ENCODE data around the gene SDHB.
"Not testable (repeated sequence)": the region's sequence is repeated elsewhere in the genome, so short reads cannot be mapped to it uniquely, and the experiment has no call there.

SDHB gene

DNA sequence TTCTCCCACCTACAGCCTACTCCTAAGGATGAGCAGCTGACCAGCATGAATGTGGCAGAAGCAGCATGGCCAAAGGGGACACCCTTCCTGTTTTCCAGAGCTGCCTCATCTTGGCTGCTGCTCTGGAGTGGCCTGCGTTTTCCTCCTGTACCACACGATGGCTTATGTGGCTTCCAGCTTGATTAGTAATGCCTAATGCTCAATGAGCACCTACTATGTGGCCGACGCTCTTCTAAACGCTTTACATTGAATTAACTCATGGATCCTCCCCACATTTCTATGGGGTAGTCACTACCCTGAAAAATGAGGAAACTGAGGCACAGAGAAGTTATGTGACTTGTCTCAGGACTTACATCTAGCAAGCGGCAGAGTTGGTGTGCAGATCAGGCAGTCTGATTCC is 18.0 kb upstream of the SDHB start:
- DNase-seq, result no peak

- DNase-seq, result no peak
These were observed 16.3 kb upstream of the SDHB start for GRCh38 chr1:17070163-17070525.

- DNase-seq, result no peak
These were observed 15.8 kb upstream of the SDHB start for GRCh38 chr1:17069452-17070162.

GRCh38 chr1:17068789-17069188 is 15.0 kb upstream of the SDHB start:
- no peak for DNase-seq

- no peak for DNase-seq
These were observed 13.8 kb upstream of the SDHB start for GRCh38 chr1:17067465-17068240.

GRCh38 chr1:17067069-17067426 is 13.2 kb upstream of the SDHB start:
- DNase-seq, result no peak

- DNase-seq, result no peak
These were observed 12.7 kb upstream of the SDHB start for GRCh38 chr1:17066361-17067068.

GRCh38 chr1:17065666-17066065 is 11.8 kb upstream of the SDHB start:
- DNase-seq, result no peak

- DNase-seq, result not testable (repeated sequence)
These were observed 8.9 kb upstream of the SDHB start for GRCh38 chr1:17062751-17063150.

DNA sequence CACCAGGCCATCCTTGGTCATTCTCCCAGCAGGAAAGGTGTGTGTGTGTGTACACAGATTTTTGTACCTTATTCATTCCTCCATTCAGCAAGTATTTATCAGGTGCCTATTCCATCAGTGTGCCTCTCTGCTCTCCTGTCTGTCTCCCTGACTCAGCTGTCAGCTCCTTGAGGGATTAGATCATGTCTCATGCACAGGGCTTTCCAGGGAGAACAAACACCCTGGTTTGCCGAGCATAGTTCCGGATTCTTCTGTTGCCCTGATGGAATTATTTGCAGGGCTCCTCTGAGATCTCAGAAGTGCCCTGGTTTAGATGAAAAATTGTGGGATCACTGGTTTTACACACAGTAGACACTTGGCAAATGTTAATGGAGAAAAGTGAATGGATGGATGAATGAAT is 8.1 kb upstream of the SDHB start:
- DNase-seq, result no peak

GRCh38 chr1:17061486-17061885 is 7.7 kb upstream of the SDHB start:
- DNase-seq, result no peak

DNA sequence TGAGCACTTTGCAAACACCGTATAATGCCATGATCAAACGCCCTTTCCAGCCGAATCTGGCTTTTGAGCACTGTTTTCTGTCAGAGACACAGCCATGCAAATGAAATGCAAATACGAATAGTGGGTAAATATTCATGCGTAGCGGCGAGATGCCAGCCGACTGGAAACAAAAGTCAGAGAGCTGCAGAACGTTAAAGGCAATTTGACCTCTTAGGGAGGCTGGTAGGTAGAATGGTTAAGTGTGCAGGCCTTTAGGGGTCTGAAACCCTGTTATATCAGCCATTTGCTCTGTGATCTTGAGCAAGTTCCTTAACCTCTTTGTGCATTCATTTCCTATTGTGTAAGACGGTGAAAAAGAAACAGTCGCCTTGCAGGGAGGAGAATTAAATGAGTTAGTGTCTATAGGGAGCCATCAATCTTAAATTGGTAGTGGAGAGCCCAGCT is 6.5 kb upstream of the SDHB start:
- no peak for DNase-seq

GRCh38 chr1:17059391-17060305 is 5.8 kb upstream of the SDHB start:
- peak; percentile 69 for DNase-seq

DNA sequence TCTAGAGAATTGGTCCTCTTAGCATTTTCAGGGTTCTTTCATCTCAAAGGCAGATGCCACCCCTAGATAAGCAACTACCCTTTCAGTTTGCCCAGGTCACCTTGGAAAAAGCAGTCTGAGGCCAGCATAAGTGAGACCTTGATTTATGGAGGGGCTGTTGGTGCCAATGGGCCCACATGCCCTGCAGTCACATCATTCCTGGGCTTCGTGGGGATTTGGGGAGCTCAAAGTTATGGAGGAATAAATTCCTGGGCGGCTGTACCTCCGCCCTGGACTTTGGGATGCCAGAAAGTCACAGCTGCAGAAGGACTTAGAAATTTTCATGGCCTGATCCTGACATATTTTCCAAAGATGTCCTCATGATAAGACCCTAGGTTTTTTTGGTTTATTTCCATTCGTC is 2.7 kb upstream of the SDHB start:
- no peak for DNase-seq

DNA sequence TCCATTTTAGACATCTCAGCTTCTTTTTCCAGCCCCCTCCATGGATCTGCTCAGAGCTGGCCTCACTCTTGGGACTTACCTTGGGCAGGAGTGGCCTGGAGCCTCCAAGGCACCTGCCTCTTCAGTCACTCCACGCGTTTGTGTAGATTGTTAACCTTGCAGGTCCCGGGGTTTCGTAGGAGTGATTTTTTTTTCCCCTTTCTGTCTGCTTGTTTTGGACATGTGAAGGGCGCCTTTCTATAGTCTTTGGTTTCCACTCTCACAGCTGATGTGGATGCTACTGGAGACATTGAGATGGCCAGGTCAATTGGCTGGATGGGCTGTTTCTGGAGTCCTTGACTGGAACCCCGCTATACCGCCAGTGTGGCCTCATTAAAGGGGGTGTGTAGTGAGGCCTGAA is 2.0 kb upstream of the SDHB start:
- no peak for DNase-seq

DNA sequence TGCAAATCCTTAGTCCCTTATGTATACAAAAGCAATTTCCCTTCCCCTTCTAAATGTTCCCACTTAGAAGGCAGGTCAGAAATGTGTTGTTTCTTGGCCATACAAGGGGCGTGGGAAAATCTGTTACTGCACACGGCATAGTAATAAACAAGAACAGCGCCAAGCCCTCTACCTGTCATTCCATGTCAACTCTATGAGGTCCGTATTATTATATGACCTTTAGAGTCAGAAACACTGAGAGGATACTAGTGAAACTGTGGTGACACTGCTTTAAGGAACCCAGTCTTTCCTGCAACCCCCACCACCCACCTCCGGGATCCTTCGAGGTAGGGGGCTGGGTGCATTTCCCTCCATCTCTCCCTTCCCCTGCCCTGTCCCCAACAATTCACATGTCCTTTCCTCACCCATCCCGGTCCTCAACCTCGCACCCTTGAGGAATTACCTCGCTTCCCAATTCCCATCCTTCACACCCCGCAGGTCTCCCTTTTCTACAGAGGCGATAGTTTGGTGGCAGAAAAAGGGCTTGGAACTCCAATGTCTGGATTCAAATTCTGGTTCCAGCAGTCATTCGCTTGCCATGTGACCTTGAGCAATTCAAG is 647 bp downstream of the SDHB start:
- no peak for DNase-seq

- no peak for DNase-seq
These were observed 1.2 kb downstream of the SDHB start for GRCh38 chr1:17052641-17053040.

DNA sequence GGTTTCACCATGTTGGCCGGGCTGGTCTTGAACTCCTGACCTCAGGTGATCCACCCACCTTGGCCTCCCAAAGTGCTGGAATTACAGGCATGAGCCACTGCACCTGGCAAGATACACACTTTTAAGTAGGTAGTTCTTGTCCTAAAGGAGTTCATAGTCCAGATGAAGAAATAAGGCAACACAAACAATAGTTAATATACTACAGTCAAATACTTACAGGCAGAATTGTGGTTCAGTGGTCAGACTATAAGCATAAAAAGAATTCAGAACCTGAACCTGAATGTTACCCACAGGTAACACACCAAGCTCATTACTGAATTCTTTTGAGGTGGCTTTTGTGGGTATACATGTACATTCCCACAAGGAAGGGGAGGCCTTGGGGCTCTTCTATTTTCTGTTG is 1.8 kb downstream of the SDHB start:
- no peak for DNase-seq

- no peak for DNase-seq
These were observed 5.9 kb downstream of the SDHB start for GRCh38 chr1:17047924-17048323.

- DNase-seq, result no peak
These were observed 7.5 kb downstream of the SDHB start for GRCh38 chr1:17046334-17046657.

GRCh38 chr1:17045634-17046333 is 8.0 kb downstream of the SDHB start:
- DNase-seq, result peak; percentile 54

DNA sequence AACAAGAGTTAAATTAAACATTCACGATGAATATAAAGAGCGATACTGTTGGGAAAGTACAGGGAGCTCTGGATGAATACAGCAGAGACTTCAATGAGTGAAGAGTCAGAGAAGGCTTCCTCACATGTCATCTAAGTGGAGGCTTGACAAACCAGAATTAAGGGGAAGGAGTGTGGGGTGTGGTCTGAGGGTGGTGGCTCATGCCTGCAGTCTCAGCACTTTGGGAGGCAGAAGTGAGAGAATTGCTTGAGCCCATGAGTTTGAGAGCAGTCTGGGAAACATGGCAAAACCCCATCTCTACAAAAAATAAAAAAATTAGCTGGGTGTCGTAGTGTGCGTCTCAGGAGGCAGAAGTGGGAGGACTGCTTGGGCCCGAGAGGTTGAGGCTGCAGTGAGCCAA is 8.7 kb downstream of the SDHB start:
- no peak for DNase-seq
